Glomerular visceral epithelial cell (primary cell): Measurements from ENCODE around the gene CIAO2A.
A peak's percentile ranks its signal among the peaks of the same experiment; 100 is the strongest.
"Not testable (repeated sequence)": the region's sequence is repeated elsewhere in the genome, so short reads cannot be mapped to it uniquely, and the experiment has no call there.

ENCODE experiments used
- DNase-seq: peaks from one replicate; pipeline ENCODE4 v3.0.0-alpha.2; 2016; ENCODE audit errors: extremely low spot score

CIAO2A gene

GRCh38 chr15:64112073-64112772, 18.6 kb upstream of the CIAO2A start:
- DNase-seq: no peak

GRCh38 chr15:64111679-64112050, 18.0 kb upstream of the CIAO2A start:
- DNase-seq: no peak

GRCh38 chr15:64110950-64111678, 17.5 kb upstream of the CIAO2A start:
- no peak for DNase-seq

GRCh38 chr15:64110108-64110701, 16.6 kb upstream of the CIAO2A start:
- not testable (repeated sequence) for DNase-seq

GRCh38 chr15:64107337-64107736, 13.7 kb upstream of the CIAO2A start:
- no peak for DNase-seq

GRCh38 chr15:64105113-64105704, 11.6 kb upstream of the CIAO2A start:
- DNase-seq: no peak

- no peak for DNase-seq
Measured at GRCh38 chr15:64102497-64102896, 8.9 kb upstream of the CIAO2A start.

GRCh38 chr15:64100958-64101357, 7.3 kb upstream of the CIAO2A start:
- no peak for DNase-seq

- DNase-seq: no peak
Measured at GRCh38 chr15:64099379-64099778, 5.7 kb upstream of the CIAO2A start.

GRCh38 chr15:64096668-64097384, 3.2 kb upstream of the CIAO2A start:
- DNase-seq: peak; percentile 22

GRCh38 chr15:64095795-64096667, 2.4 kb upstream of the CIAO2A start, which contains the start of gene SNX1:
TSS of gene SNX1 (plus strand) at chr15:64095982. CDS start at chr15:64096014, 32 bp downstream.
- DNase-seq: peak; percentile 94

- DNase-seq: no peak
Measured at GRCh38 chr15:64095431-64095794, 1.8 kb upstream of the CIAO2A start.

GRCh38 chr15:64092864-64093626, 593 bp downstream of the CIAO2A start:
- DNase-seq: peak; percentile 53

GRCh38 chr15:64092075-64092820, 1.4 kb downstream of the CIAO2A start:
- no peak for DNase-seq

- DNase-seq: no peak
Measured at GRCh38 chr15:64090527-64090926, 3.1 kb downstream of the CIAO2A start.

GRCh38 chr15:64089543-64090280, 3.9 kb downstream of the CIAO2A start:
- no peak for DNase-seq

GRCh38 chr15:64082757-64083156, 10.9 kb downstream of the CIAO2A start:
- DNase-seq: no peak

GRCh38 chr15:64073496-64073895, 20.1 kb downstream of the CIAO2A start:
- DNase-seq: not testable (repeated sequence)

- DNase-seq: no peak
Measured at GRCh38 chr15:64072812-64073211, 20.8 kb downstream of the CIAO2A start.
